VCaP (cell line): ENCODE measurements around the gene WRAP73.

ENCODE experiments used
- H3K27ac ChIP-seq: fragments of 450-650 bp; 2 replicates; pipeline ENCODE4 v1.5.1; 2017
- CTCF ChIP-seq: fragments of 450-650 bp; conservative IDR thresholded peaks from 2 replicates; pipeline ENCODE4 v1.5.1; 2017; ENCODE audit warnings: mild to moderate bottlenecking, moderate library complexity

Gene WRAP73

GRCh38 chr1:3680488-3681230 is 30.8 kb upstream of the WRAP73 start:
- no peak overlapping the region for H3K27ac ChIP-seq
- TF ChIP-seq CTCF = no peak

DNA sequence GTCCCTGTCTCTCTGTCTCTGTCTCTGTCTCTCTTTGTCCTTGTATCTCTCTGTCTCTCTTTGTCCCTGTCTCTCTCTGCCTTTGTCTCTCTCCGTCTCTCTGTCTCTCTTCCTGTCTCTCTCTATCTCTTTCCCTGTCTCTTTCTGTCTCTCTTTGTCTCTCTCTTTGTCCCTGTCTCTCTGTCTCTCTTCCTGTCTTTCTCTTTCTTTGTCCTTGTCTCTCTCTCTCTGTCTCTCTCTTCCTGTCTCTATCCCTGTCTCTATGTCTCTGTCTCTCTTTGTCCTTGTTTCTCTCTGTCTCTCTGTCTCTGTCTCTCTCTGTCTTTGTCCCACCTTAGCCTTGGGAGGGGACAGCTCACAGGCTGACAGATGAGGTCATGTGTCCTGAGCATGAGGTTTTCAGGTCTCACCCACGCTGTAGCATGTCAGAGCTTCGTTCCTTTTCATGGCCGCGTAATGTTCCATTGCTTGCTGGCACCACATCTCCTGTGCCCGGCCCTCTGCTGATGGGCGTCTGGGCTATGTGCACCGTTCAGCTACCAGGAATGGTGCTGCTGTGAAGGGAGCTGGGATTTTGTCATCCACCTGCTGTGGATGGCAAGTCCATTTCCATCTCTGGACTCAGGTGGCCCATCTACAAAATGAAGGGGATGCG is 30.0 kb upstream of the WRAP73 start:
- no peak for TF ChIP-seq CTCF
- H3K27ac ChIP-seq = no peak overlapping the region

DNA sequence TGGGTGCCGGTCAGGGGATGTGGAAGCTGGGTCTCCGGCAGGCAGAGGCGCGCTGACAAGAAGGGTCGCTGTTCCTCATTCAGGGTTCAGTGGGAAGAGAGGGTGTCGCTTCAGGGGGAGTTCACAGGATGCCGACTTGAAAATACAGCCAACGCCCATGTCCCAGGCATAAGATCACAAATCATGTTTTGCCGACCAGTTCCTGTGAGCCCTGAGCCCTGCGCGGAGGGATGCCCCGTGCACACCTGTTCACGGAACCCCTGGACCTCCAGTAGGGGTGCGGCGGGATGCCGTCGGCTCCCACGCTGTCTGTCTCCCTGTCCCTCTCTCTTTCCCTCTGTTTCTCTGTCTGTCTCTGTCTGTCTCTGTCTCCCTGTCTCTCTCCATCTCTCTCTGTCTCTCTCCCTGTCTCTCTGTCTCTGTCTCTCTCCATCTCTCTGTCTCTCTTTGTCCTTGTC is 29.2 kb upstream of the WRAP73 start:
- no peak overlapping the region for H3K27ac ChIP-seq
- TF ChIP-seq CTCF = no peak

DNA sequence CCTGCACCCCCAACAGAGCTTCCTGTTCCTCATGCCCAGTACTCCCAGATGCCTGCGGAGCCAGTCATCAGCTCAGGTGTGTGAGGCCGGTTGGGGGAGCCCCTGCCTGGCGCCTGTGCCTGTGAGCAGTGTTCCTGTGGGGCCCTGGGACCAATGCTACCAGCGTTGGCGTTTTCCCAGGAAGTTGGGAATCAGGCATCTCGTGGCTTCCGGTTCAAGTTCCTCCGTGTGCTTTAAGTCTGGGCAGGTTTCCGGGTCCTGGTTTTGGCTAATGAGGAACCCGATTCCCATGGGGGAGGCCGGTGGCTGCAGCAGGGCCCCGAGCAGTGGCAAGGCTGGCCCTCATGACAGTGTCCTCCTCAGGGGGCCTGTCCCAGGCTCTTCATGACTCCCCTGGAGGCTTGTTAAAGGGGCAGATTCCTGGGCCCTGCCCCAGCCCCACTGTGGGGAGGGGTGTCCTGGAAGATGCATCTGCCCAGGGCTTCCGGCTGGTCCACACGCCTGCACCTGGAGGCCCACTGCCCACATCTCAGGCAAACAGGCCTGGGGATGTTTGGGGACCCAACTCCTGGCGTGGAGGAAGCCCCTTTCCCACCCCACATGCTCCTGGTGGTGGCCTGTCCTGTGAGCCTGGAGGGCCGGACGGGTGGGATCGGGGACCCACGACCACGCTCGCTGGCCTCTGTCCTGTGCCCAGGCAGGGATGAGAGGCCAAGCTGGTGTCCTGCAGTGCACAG is 28.6 kb upstream of the WRAP73 start:
- H3K27ac ChIP-seq = no peak overlapping the region
- TF ChIP-seq CTCF = no peak

GRCh38 chr1:3677484-3677883 is 27.6 kb upstream of the WRAP73 start:
- no peak overlapping the region for H3K27ac ChIP-seq
- TF ChIP-seq CTCF = no peak

- H3K27ac ChIP-seq = no peak overlapping the region
- TF ChIP-seq CTCF = no peak
These were observed 26.9 kb upstream of the WRAP73 start for GRCh38 chr1:3676581-3677470.
